ENCODE results near the gene GNAO1.

The GNAO1 gene

GRCh38 chr16:56336711-56337110 is 145.4 kb downstream of the GNAO1 start:
- DNase-seq (ENCODE audit: low spot score) = no peak

GRCh38 chr16:56337131-56337857 is 146.0 kb downstream of the GNAO1 start:
- DNase-seq (ENCODE audit: low spot score) = no peak

GRCh38 chr16:56337858-56338325 is 146.6 kb downstream of the GNAO1 start:
- no peak for DNase-seq (ENCODE audit: low spot score)

- no peak for DNase-seq (ENCODE audit: low spot score)
Observed at GRCh38 chr16:56338566-56339318, 147.5 kb downstream of the GNAO1 start.

GRCh38 chr16:56339431-56340195 is 148.3 kb downstream of the GNAO1 start:
- DNase-seq (ENCODE audit: low spot score) = no peak

- no peak for DNase-seq (ENCODE audit: low spot score)
Observed at GRCh38 chr16:56340416-56340815, 149.1 kb downstream of the GNAO1 start.

GRCh38 chr16:56340864-56341365 is 149.6 kb downstream of the GNAO1 start:
- no peak for DNase-seq (ENCODE audit: low spot score)

- DNase-seq (ENCODE audit: low spot score) = no peak
Observed at GRCh38 chr16:56341656-56342399, 150.5 kb downstream of the GNAO1 start.

- no peak for DNase-seq (ENCODE audit: low spot score)
Observed at GRCh38 chr16:56343661-56344517, 152.6 kb downstream of the GNAO1 start.

- no peak for DNase-seq (ENCODE audit: low spot score)
Observed at GRCh38 chr16:56344518-56345405, 153.5 kb downstream of the GNAO1 start.

GRCh38 chr16:56345406-56346050 is 154.2 kb downstream of the GNAO1 start:
- no peak for DNase-seq (ENCODE audit: low spot score)

- no peak for DNase-seq (ENCODE audit: low spot score)
Observed at GRCh38 chr16:56346131-56346890, 155.0 kb downstream of the GNAO1 start.

- DNase-seq (ENCODE audit: low spot score) = no peak
Observed at GRCh38 chr16:56347166-56347565, 155.9 kb downstream of the GNAO1 start.

GRCh38 chr16:56347670-56348069 is 156.4 kb downstream of the GNAO1 start:
- no peak for DNase-seq (ENCODE audit: low spot score)

GRCh38 chr16:56348168-56349085 is 157.1 kb downstream of the GNAO1 start:
- DNase-seq (ENCODE audit: low spot score) = no peak

- DNase-seq (ENCODE audit: low spot score) = no peak
Observed at GRCh38 chr16:56349086-56349415, 157.8 kb downstream of the GNAO1 start.

- DNase-seq (ENCODE audit: low spot score) = no peak
Observed at GRCh38 chr16:56349711-56350161, 158.4 kb downstream of the GNAO1 start.
